ENCODE data around the gene TTC13.

The TTC13 gene

GRCh38 chr1:230907472-230908205 lies 71.0 kb downstream of the TTC13 start:
- WGBS (ENCODE audit: extremely low coverage, insufficient coverage, low lambda C conversion rate): no CpG with 5 or more reads among the region's 4 CpGs

GRCh38 chr1:230906226-230906625 lies 72.4 kb downstream of the TTC13 start:
- no peaks in the 10 kb centered on the region for H3K27me3 ChIP-seq (ENCODE audit: insufficient read depth, low read length, poor library complexity)
- no peak overlapping the region for H3K23ac ChIP-seq (ENCODE audit: low read length)
- no peak overlapping the region for H4K8ac ChIP-seq (ENCODE audit: low read depth, low read length)
- H3K4me3 ChIP-seq (ENCODE audit: low read length): no peak overlapping the region
- no peaks in the 10 kb centered on the region for H3K4me1 ChIP-seq (ENCODE audit: control insufficient read depth, low read depth, low read length)
- no peak overlapping the region for H3K27ac ChIP-seq (ENCODE audit: low read depth, low read length)
- no peak overlapping the region for H2BK15ac ChIP-seq (replicated peaks; ENCODE audit: low read depth)
- no peaks in the 10 kb centered on the region for H3K79me1 ChIP-seq (ENCODE audit: low read length)
- H3K9ac ChIP-seq (ENCODE audit: low read length): no peak overlapping the region
- H2AK5ac ChIP-seq (ENCODE audit: low read length): no peak overlapping the region
- no peak for DNase-seq
- no peak overlapping the region for H3K18ac ChIP-seq (ENCODE audit: low read length)
- H2BK5ac ChIP-seq (ENCODE audit: low read length): no peak overlapping the region
- no peak overlapping the region for H2BK120ac ChIP-seq (ENCODE audit: low read depth, low read length)
- H3K36me3 ChIP-seq (ENCODE audit: control insufficient read depth, insufficient read depth, low read length): no peaks in the 10 kb centered on the region
- no peak overlapping the region for H3K4me2 ChIP-seq (ENCODE audit: low read length)
- H3K79me2 ChIP-seq (ENCODE audit: control insufficient read depth, insufficient read depth, low read length): no peaks in the 10 kb centered on the region
- H4K5ac ChIP-seq (ENCODE audit: low read length): no peak overlapping the region
- no peak overlapping the region for H3K4ac ChIP-seq (ENCODE audit: low read depth, low read length)
- no peak overlapping the region for H3K56ac ChIP-seq (ENCODE audit: low read length)
- WGBS (ENCODE audit: extremely low coverage, insufficient coverage, low lambda C conversion rate): no CpG with 5 or more reads among the region's 2 CpGs

More at GRCh38 chr1:230907472-230908205, 71.0 kb downstream of the TTC13 start:
- Histone ChIP-seq H2BK15ac (replicated peaks; ENCODE audit: low read depth) (no peak overlapping the region), H2BK5ac (ENCODE audit: low read length) (no peak overlapping the region), H4K5ac (ENCODE audit: low read length) (no peak overlapping the region), H2BK120ac (ENCODE audit: low read depth, low read length) (no peak overlapping the region), H3K27ac (ENCODE audit: low read depth, low read length) (no peak overlapping the region), H3K27me3 (ENCODE audit: insufficient read depth, low read length, poor library complexity) (no peaks in the 10 kb centered on the region), H3K79me2 (ENCODE audit: control insufficient read depth, insufficient read depth, low read length) (no peaks in the 10 kb centered on the region), H3K23ac (ENCODE audit: low read length) (no peak overlapping the region), H3K4ac (ENCODE audit: low read depth, low read length) (no peak overlapping the region), H2AK5ac (ENCODE audit: low read length) (no peak overlapping the region), H3K4me2 (ENCODE audit: low read length) (no peak overlapping the region), H3K79me1 (ENCODE audit: low read length) (no peaks in the 10 kb centered on the region), H3K36me3 (ENCODE audit: control insufficient read depth, insufficient read depth, low read length) (no peaks in the 10 kb centered on the region), H3K9ac (ENCODE audit: low read length) (no peak overlapping the region), H3K56ac (ENCODE audit: low read length) (no peak overlapping the region), H3K4me3 (ENCODE audit: low read length) (no peak overlapping the region), H4K8ac (ENCODE audit: low read depth, low read length) (no peak overlapping the region), H3K4me1 (ENCODE audit: control insufficient read depth, low read depth, low read length) (no peaks in the 10 kb centered on the region), H3K18ac (ENCODE audit: low read length) (no peak overlapping the region)
- DNase-seq: no peak

GRCh38 chr1:230905733-230906132 lies 72.9 kb downstream of the TTC13 start:
- H3K79me1 ChIP-seq (ENCODE audit: low read length): no peaks in the 10 kb centered on the region
- no peak overlapping the region for H2BK15ac ChIP-seq (replicated peaks; ENCODE audit: low read depth)
- no peak overlapping the region for H3K27ac ChIP-seq (ENCODE audit: low read depth, low read length)
- no peak overlapping the region for H4K5ac ChIP-seq (ENCODE audit: low read length)
- no peak overlapping the region for H3K18ac ChIP-seq (ENCODE audit: low read length)
- no peak overlapping the region for H3K4me2 ChIP-seq (ENCODE audit: low read length)
- no peaks in the 10 kb centered on the region for H3K4me1 ChIP-seq (ENCODE audit: control insufficient read depth, low read depth, low read length)
- H3K4ac ChIP-seq (ENCODE audit: low read depth, low read length): no peak overlapping the region
- no peak overlapping the region for H2AK5ac ChIP-seq (ENCODE audit: low read length)
- H2BK5ac ChIP-seq (ENCODE audit: low read length): no peak overlapping the region
- no peak for DNase-seq
- no peak overlapping the region for H3K23ac ChIP-seq (ENCODE audit: low read length)
- H3K36me3 ChIP-seq (ENCODE audit: control insufficient read depth, insufficient read depth, low read length): no peaks in the 10 kb centered on the region
- no peak overlapping the region for H2BK120ac ChIP-seq (ENCODE audit: low read depth, low read length)
- H3K56ac ChIP-seq (ENCODE audit: low read length): no peak overlapping the region
- no peak overlapping the region for H3K4me3 ChIP-seq (ENCODE audit: low read length)
- H3K79me2 ChIP-seq (ENCODE audit: control insufficient read depth, insufficient read depth, low read length): no peaks in the 10 kb centered on the region
- H4K8ac ChIP-seq (ENCODE audit: low read depth, low read length): no peak overlapping the region
- WGBS (ENCODE audit: extremely low coverage, insufficient coverage, low lambda C conversion rate): no CpG with 5 or more reads among the region's 5 CpGs
- H3K9ac ChIP-seq (ENCODE audit: low read length): no peak overlapping the region
- no peaks in the 10 kb centered on the region for H3K27me3 ChIP-seq (ENCODE audit: insufficient read depth, low read length, poor library complexity)

- H4K8ac ChIP-seq (ENCODE audit: low read depth, low read length): no peak overlapping the region
- no peaks in the 10 kb centered on the region for H3K4me1 ChIP-seq (ENCODE audit: control insufficient read depth, low read depth, low read length)
- H3K27ac ChIP-seq (ENCODE audit: low read depth, low read length): no peak overlapping the region
- H3K79me1 ChIP-seq (ENCODE audit: low read length): no peaks in the 10 kb centered on the region
- no peak overlapping the region for H2AK5ac ChIP-seq (ENCODE audit: low read length)
- no peak overlapping the region for H4K5ac ChIP-seq (ENCODE audit: low read length)
- H3K23ac ChIP-seq (ENCODE audit: low read length): no peak overlapping the region
- no peak overlapping the region for H2BK5ac ChIP-seq (ENCODE audit: low read length)
- no peaks in the 10 kb centered on the region for H3K79me2 ChIP-seq (ENCODE audit: control insufficient read depth, insufficient read depth, low read length)
- no peak overlapping the region for H3K4ac ChIP-seq (ENCODE audit: low read depth, low read length)
- H2BK15ac ChIP-seq (replicated peaks; ENCODE audit: low read depth): no peak overlapping the region
- no peak for DNase-seq
- H3K27me3 ChIP-seq (ENCODE audit: insufficient read depth, low read length, poor library complexity): no peaks in the 10 kb centered on the region
- WGBS (ENCODE audit: extremely low coverage, insufficient coverage, low lambda C conversion rate): no CpG with 5 or more reads among the region's 22 CpGs
- H3K4me3 ChIP-seq (ENCODE audit: low read length): no peak overlapping the region
- H3K36me3 ChIP-seq (ENCODE audit: control insufficient read depth, insufficient read depth, low read length): no peaks in the 10 kb centered on the region
- no peak overlapping the region for H2BK120ac ChIP-seq (ENCODE audit: low read depth, low read length)
- no peak overlapping the region for H3K9ac ChIP-seq (ENCODE audit: low read length)
- H3K4me2 ChIP-seq (ENCODE audit: low read length): no peak overlapping the region
- H3K56ac ChIP-seq (ENCODE audit: low read length): no peak overlapping the region
- no peak overlapping the region for H3K18ac ChIP-seq (ENCODE audit: low read length)
Observed at GRCh38 chr1:230902349-230902923, 76.2 kb downstream of the TTC13 start.

GRCh38 chr1:230901671-230902070 lies 77.0 kb downstream of the TTC13 start:
- H3K4me2 ChIP-seq (ENCODE audit: low read length): no peak overlapping the region
- H2AK5ac ChIP-seq (ENCODE audit: low read length): no peak overlapping the region
- H3K4me3 ChIP-seq (ENCODE audit: low read length): no peak overlapping the region
- no peaks in the 10 kb centered on the region for H3K27me3 ChIP-seq (ENCODE audit: insufficient read depth, low read length, poor library complexity)
- H3K56ac ChIP-seq (ENCODE audit: low read length): no peak overlapping the region
- H3K36me3 ChIP-seq (ENCODE audit: control insufficient read depth, insufficient read depth, low read length): no peaks in the 10 kb centered on the region
- H3K27ac ChIP-seq (ENCODE audit: low read depth, low read length): no peak overlapping the region
- no peak overlapping the region for H4K8ac ChIP-seq (ENCODE audit: low read depth, low read length)
- WGBS (ENCODE audit: extremely low coverage, insufficient coverage, low lambda C conversion rate): no CpG with 5 or more reads among the region's 6 CpGs
- H3K4ac ChIP-seq (ENCODE audit: low read depth, low read length): no peak overlapping the region
- no peak overlapping the region for H4K5ac ChIP-seq (ENCODE audit: low read length)
- no peak overlapping the region for H3K23ac ChIP-seq (ENCODE audit: low read length)
- H3K79me2 ChIP-seq (ENCODE audit: control insufficient read depth, insufficient read depth, low read length): no peaks in the 10 kb centered on the region
- H3K9ac ChIP-seq (ENCODE audit: low read length): no peak overlapping the region
- no peaks in the 10 kb centered on the region for H3K4me1 ChIP-seq (ENCODE audit: control insufficient read depth, low read depth, low read length)
- no peak overlapping the region for H3K18ac ChIP-seq (ENCODE audit: low read length)
- no peaks in the 10 kb centered on the region for H3K79me1 ChIP-seq (ENCODE audit: low read length)
- no peak for DNase-seq
- no peak overlapping the region for H2BK15ac ChIP-seq (replicated peaks; ENCODE audit: low read depth)
- H2BK5ac ChIP-seq (ENCODE audit: low read length): no peak overlapping the region
- H2BK120ac ChIP-seq (ENCODE audit: low read depth, low read length): no peak overlapping the region

GRCh38 chr1:230900984-230901383 lies 77.7 kb downstream of the TTC13 start:
- no peak overlapping the region for H3K4ac ChIP-seq (ENCODE audit: low read depth, low read length)
- WGBS (ENCODE audit: extremely low coverage, insufficient coverage, low lambda C conversion rate): no CpG with 5 or more reads among the region's 6 CpGs

More at GRCh38 chr1:230900984-230901383, 77.7 kb downstream of the TTC13 start:
- H2AK5ac ChIP-seq (ENCODE audit: low read length): no peak overlapping the region
- DNase-seq: no peak
- no peak overlapping the region for H3K9ac ChIP-seq (ENCODE audit: low read length)
- H3K79me1 ChIP-seq (ENCODE audit: low read length): no peaks in the 10 kb centered on the region
- H3K27ac ChIP-seq (ENCODE audit: low read depth, low read length): no peak overlapping the region
- H3K27me3 ChIP-seq (ENCODE audit: insufficient read depth, low read length, poor library complexity): no peaks in the 10 kb centered on the region
- no peak overlapping the region for H3K4me3 ChIP-seq (ENCODE audit: low read length)
- no peak overlapping the region for H4K5ac ChIP-seq (ENCODE audit: low read length)
- no peak overlapping the region for H2BK5ac ChIP-seq (ENCODE audit: low read length)
- no peak overlapping the region for H2BK15ac ChIP-seq (replicated peaks; ENCODE audit: low read depth)
- no peaks in the 10 kb centered on the region for H3K79me2 ChIP-seq (ENCODE audit: control insufficient read depth, insufficient read depth, low read length)
- H3K23ac ChIP-seq (ENCODE audit: low read length): no peak overlapping the region
- no peaks in the 10 kb centered on the region for H3K4me1 ChIP-seq (ENCODE audit: control insufficient read depth, low read depth, low read length)
- no peak overlapping the region for H3K56ac ChIP-seq (ENCODE audit: low read length)
- no peak overlapping the region for H3K4me2 ChIP-seq (ENCODE audit: low read length)
- H4K8ac ChIP-seq (ENCODE audit: low read depth, low read length): no peak overlapping the region
- H3K36me3 ChIP-seq (ENCODE audit: control insufficient read depth, insufficient read depth, low read length): no peaks in the 10 kb centered on the region
- H2BK120ac ChIP-seq (ENCODE audit: low read depth, low read length): no peak overlapping the region
- no peak overlapping the region for H3K18ac ChIP-seq (ENCODE audit: low read length)

All from mesendoderm (in vitro differentiated cells).